Measurements from ENCODE around the gene PINLYP. TPM values are rescaled to one million over a fixed set of nuclear protein-coding genes. Genes with fewer than 3 reads are reported as not detected.

PINLYP gene
- total and polyA plus RNA-seq, 2 experiments from 2014 or later, result 7.8 to 11.1 TPM

DNA sequence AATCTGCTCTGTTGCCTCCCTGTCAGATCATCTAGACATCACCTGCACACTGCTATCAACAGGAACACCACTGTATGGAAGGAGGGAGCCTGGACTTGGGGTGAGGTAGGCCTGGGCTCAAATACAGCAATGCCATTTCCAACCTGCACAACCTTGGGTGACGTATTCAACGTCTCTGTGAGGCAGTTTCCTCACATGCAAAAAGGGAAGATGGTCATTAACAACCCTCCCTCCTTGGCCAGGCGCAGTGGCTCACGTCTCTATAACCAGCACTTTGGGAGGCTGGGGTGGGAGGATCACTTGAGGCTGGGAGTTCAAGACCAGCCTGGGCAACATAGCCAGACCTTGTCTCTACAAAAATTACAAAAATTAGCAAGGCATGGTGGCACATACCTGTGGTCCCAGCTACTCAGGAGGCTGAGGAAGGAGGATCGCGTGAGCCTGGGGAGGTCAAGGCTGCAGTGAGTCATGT is 13.3 kb upstream of the PINLYP start:
- no peaks in the 10 kb centered on the region for H3K4me1 Mint-ChIP-seq
- no peak overlapping the region for H3K4me3 Mint-ChIP-seq
- H3K27ac Mint-ChIP-seq, result no peak overlapping the region
- TF ChIP-seq, protein P1, sequence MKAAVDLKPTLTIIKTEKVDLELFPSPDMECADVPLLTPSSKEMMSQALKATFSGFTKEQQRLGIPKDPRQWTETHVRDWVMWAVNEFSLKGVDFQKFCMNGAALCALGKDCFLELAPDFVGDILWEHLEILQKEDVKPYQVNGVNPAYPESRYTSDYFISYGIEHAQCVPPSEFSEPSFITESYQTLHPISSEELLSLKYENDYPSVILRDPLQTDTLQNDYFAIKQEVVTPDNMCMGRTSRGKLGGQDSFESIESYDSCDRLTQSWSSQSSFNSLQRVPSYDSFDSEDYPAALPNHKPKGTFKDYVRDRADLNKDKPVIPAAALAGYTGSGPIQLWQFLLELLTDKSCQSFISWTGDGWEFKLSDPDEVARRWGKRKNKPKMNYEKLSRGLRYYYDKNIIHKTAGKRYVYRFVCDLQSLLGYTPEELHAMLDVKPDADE (IDR thresholded peaks at IDR 0.05), result no peak
- Histone ChIP-seq H3K36me3 (ENCODE audit: insufficient read depth) (no peaks in the 10 kb centered on the region), H2AFZ (no peak overlapping the region), H3F3A (replicated peaks; ENCODE audit: low read depth) (0 out of 2 replicates have a peak, but pooled peaks cover 5% of the 10 kb centered on the region), H3K4me3 (no peak overlapping the region), H3K4me1 (ENCODE audit: insufficient read depth) (no peaks in the 10 kb centered on the region), H3K4me2 (no peak overlapping the region), H4K20me1 (replicated peaks; ENCODE audit: insufficient read depth) (no peaks in the 10 kb centered on the region; the same call in 1 of the 2 replicates), H3K9me2 (ENCODE audit: insufficient read depth) (no peaks in the 10 kb centered on the region), H3K27ac (ENCODE audit: low read depth) (no peak overlapping the region), H3K27me3 (ENCODE audit: insufficient read depth) (no peaks in the 10 kb centered on the region), H3K79me2 (replicated peaks; ENCODE audit: insufficient read depth) (no peaks in the 10 kb centered on the region)
- DNase-seq (ENCODE audit: low spot score), result no peak
- H3K36me3 Mint-ChIP-seq (ENCODE audit: low read depth), result peaks cover 23% of the 10 kb centered on the region
- ATAC-seq, result no peak
- H3K27me3 Mint-ChIP-seq (ENCODE audit: insufficient read depth, low read depth, poor library complexity), result peaks cover 2% of the 10 kb centered on the region
- H3K9me3 Mint-ChIP-seq, result no peaks in the 10 kb centered on the region

DNA sequence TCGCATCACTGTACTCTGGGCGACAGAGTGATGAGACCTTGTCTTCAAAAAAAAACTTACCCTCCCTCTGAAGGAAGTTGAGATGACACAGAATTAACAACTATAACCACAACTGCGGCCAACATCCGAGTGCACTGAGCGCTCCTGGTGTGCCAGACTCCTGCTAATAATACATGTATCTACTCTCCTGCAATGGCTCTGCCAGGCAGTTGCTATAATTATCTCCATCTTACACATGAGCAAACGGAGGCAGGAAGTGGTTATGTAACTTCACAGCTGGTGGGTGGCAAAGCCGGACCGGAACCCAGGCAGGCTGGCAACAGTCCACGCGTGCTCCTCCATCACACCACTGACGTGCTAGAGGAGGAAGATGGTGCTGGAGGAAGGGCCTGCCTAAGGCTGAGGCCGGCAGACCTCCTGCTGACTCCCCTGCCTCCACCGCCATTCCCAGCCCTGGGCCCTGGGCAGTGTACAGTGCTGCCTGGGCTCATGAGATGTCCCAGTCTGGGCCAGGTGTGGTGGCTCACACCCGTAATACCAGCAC is 12.8 kb upstream of the PINLYP start:
- no peaks in the 10 kb centered on the region for H3K27me3 ChIP-seq (ENCODE audit: insufficient read depth)
- no peak overlapping the region for H3K4me2 ChIP-seq
- Mint-ChIP-seq H3K27ac (no peak overlapping the region), H3K27me3 (ENCODE audit: insufficient read depth, low read depth, poor library complexity) (peaks cover 2% of the 10 kb centered on the region), H3K4me3 (no peak overlapping the region), H3K9me3 (no peaks in the 10 kb centered on the region), H3K36me3 (ENCODE audit: low read depth) (peaks cover 23% of the 10 kb centered on the region), H3K4me1 (no peaks in the 10 kb centered on the region)
- 0 out of 2 replicates have a peak, but pooled peaks cover 5% of the 10 kb centered on the region for H3F3A ChIP-seq (replicated peaks; ENCODE audit: low read depth)
- no peak overlapping the region for H2AFZ ChIP-seq
- H3K9me2 ChIP-seq (ENCODE audit: insufficient read depth), result no peaks in the 10 kb centered on the region
- ATAC-seq, result no peak
- H3K4me1 ChIP-seq (ENCODE audit: insufficient read depth), result no peaks in the 10 kb centered on the region
- no peak overlapping the region for H3K4me3 ChIP-seq
- no peaks in the 10 kb centered on the region for H3K36me3 ChIP-seq (ENCODE audit: insufficient read depth)
- no peak for DNase-seq (ENCODE audit: low spot score)
- no peak overlapping the region for H3K27ac ChIP-seq (ENCODE audit: low read depth)
- H4K20me1 ChIP-seq (replicated peaks; ENCODE audit: insufficient read depth), result no peaks in the 10 kb centered on the region; the same call in 1 of the 2 replicates
- H3K79me2 ChIP-seq (replicated peaks; ENCODE audit: insufficient read depth), result no peaks in the 10 kb centered on the region
- TF ChIP-seq, protein P2, sequence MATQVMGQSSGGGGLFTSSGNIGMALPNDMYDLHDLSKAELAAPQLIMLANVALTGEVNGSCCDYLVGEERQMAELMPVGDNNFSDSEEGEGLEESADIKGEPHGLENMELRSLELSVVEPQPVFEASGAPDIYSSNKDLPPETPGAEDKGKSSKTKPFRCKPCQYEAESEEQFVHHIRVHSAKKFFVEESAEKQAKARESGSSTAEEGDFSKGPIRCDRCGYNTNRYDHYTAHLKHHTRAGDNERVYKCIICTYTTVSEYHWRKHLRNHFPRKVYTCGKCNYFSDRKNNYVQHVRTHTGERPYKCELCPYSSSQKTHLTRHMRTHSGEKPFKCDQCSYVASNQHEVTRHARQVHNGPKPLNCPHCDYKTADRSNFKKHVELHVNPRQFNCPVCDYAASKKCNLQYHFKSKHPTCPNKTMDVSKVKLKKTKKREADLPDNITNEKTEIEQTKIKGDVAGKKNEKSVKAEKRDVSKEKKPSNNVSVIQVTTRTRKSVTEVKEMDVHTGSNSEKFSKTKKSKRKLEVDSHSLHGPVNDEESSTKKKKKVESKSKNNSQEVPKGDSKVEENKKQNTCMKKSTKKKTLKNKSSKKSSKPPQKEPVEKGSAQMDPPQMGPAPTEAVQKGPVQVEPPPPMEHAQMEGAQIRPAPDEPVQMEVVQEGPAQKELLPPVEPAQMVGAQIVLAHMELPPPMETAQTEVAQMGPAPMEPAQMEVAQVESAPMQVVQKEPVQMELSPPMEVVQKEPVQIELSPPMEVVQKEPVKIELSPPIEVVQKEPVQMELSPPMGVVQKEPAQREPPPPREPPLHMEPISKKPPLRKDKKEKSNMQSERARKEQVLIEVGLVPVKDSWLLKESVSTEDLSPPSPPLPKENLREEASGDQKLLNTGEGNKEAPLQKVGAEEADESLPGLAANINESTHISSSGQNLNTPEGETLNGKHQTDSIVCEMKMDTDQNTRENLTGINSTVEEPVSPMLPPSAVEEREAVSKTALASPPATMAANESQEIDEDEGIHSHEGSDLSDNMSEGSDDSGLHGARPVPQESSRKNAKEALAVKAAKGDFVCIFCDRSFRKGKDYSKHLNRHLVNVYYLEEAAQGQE (IDR thresholded peaks at IDR 0.05; ENCODE audit: unreplicated experiment), result no peak
- TF ChIP-seq ZNF114 (CRISPR knock-in tag; IDR thresholded peaks at IDR 0.05) (no peak), CREB1 (CRISPR knock-in tag; IDR thresholded peaks at IDR 0.05; ENCODE audit: low read depth) (no peak), POLR2AphosphoS5 (IDR thresholded peaks at IDR 0.05; ENCODE audit: low read depth) (no peak), EZH2 (IDR thresholded peaks at IDR 0.05; ENCODE audit: low read depth, unreplicated experiment) (no peak), STAT1 (IDR thresholded peaks at IDR 0.05; ENCODE audit: unreplicated experiment) (no peak), JUNB (IDR thresholded peaks at IDR 0.05; ENCODE audit: unreplicated experiment) (no peak), NANOG (IDR thresholded peaks at IDR 0.05; ENCODE audit: borderline replicate concordance) (no peak)
- TF ChIP-seq, protein P3, sequence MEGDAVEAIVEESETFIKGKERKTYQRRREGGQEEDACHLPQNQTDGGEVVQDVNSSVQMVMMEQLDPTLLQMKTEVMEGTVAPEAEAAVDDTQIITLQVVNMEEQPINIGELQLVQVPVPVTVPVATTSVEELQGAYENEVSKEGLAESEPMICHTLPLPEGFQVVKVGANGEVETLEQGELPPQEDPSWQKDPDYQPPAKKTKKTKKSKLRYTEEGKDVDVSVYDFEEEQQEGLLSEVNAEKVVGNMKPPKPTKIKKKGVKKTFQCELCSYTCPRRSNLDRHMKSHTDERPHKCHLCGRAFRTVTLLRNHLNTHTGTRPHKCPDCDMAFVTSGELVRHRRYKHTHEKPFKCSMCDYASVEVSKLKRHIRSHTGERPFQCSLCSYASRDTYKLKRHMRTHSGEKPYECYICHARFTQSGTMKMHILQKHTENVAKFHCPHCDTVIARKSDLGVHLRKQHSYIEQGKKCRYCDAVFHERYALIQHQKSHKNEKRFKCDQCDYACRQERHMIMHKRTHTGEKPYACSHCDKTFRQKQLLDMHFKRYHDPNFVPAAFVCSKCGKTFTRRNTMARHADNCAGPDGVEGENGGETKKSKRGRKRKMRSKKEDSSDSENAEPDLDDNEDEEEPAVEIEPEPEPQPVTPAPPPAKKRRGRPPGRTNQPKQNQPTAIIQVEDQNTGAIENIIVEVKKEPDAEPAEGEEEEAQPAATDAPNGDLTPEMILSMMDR (conservative IDR thresholded peaks at IDR 0.05; ENCODE audit: low read depth in 2 of 2), result no peak

Data from GM23338 (cell line).